Testis (tissue), 2 donors: ENCODE results near the gene MAP1B.

Experiments
- CTCF ChIP-seq, 3 experiments: fragments of 450-650 bp in 2 of 3; fragments of 200-600 bp in 1 of 3; sonication (generic) in 1 of 3; IDR thresholded peaks; one replicate each; pipeline ENCODE4 v1.5.1; 2016 to 2019; ENCODE audit warnings: antibody characterized with exemption in 3 of 3, mild to moderate bottlenecking in 2 of 3, moderate library complexity in 1 of 3
- POLR2A ChIP-seq: fragments of 450-650 bp; IDR thresholded peaks from one replicate; pipeline ENCODE4 v1.6.1; 2017; ENCODE audit warnings: antibody characterized with exemption, mild to moderate bottlenecking, moderate library complexity

- no peak for TF ChIP-seq CTCF (IDR thresholded peaks at IDR 0.05)
- no peak for TF ChIP-seq POLR2A
These were observed 127.6 kb downstream of the MAP1B start for GRCh38 chr5:72234868-72235267.
